ENCODE results near the gene CASQ1.

- TF ChIP-seq CTCF (IDR thresholded peaks at IDR 0.05) (no peak), POLR2A (IDR thresholded peaks at IDR 0.05) (no peak)
Observed at GRCh38 chr1:160191756-160192155, 1.4 kb downstream of the CASQ1 start.
